Psoas muscle (tissue), 8 donors: Measurements from ENCODE around the gene SYNE2. TPM values are rescaled to one million over a fixed set of nuclear protein-coding genes. Genes with fewer than 3 reads are reported as not detected.

Experiments
- ATAC-seq, 4 donors: fragments of 200-7000 bp; cut with Tn5 transposase; one replicate each; pipeline ENCODE4 v1.9.1; 2020; ENCODE audit warnings: moderate library complexity in 3 of 4, mild to moderate bottlenecking in 2 of 4
- DNase-seq, 2 donors: peaks; one replicate each; pipeline ENCODE4 v3.0.0-alpha.2; 2020
- H3K27ac ChIP-seq: fragments of 200-600 bp; one replicate; pipeline ENCODE4 v1.8.0; 2022
- H3K27me3 ChIP-seq, 3 donors: fragments of 200-600 bp in 1 of 3; one replicate each; pipeline versions ENCODE4 v1.6.1 to v1.8.0; 2013 to 2022; ENCODE audit warnings: low read length in 2 of 3, mild to moderate bottlenecking in 2 of 3, moderate library complexity in 1 of 3; ENCODE audit not compliant: insufficient read depth in 3 of 3
- H3K36me3 ChIP-seq, 2 donors: fragments of 200-600 bp in 1 of 2; one replicate each; pipeline versions ENCODE4 v1.6.1 to v1.8.0; 2013 to 2022; ENCODE audit warnings: low read depth in 1 of 2, mild to moderate bottlenecking in 1 of 2, moderate library complexity in 1 of 2; ENCODE audit not compliant: insufficient read depth in 1 of 2
- H3K4me1 ChIP-seq: fragments of 200-600 bp; one replicate; pipeline ENCODE4 v1.8.0; 2022
- H3K4me3 ChIP-seq: fragments of 200-600 bp; one replicate; pipeline ENCODE4 v1.8.0; 2022; ENCODE audit warnings: mild to moderate bottlenecking
- H3K9me3 ChIP-seq: fragments of 200-600 bp; one replicate; pipeline ENCODE4 v1.8.0; 2022
- WGBS, 3 donors: extraction: QIAGEN DNeasy Blood & Tissue Kit; methylation state at CpG; one replicate each; pipeline versions ENCODE4 v1.1.6 to v1.1.7; 2013; 5-methylcytosine and 5-hydroxymethylcytosine counted together
- intact Hi-C, 2 donors: fragments of 100-400 bp; cut with DNase I; formaldehyde crosslinking; loops; one replicate each; pipeline versions ENCODE4 v1.11.0 to v1.14.2; 2022
- polyA plus RNA-seq, 3 donors: library from polyadenylated mRNA; stranded (reverse); fragments of 200-250 nt; gene quantifications; one replicate each; pipeline ENCODE4 v1.2.3, GENCODE V29; 2013
- total RNA-seq, 4 donors: library from RNA; stranded (reverse); fragmentation: NEBNext Ultra II Directional in 2 of 4; extraction: Animal tissue kit (Norgen Biotek cat#: 25700) in 2 of 4; gene quantifications; one replicate each; pipeline versions ENCODE4 v1.2.1 to v1.2.4, GENCODE V29; 2021 to 2023
- TF ChIP-seq, protein P1 (sequence below): fragments of 200-600 bp; IDR thresholded peaks from one replicate; pipeline ENCODE4 v1.8.0; 2022; ENCODE audit warnings: antibody characterized with exemption
- donor health status: healthy with polysubstance abuse.
- donor health status: DM: no; HTN: no; CAD: no; lungs with moderate emphysema.
- donor health status: Bipolar disorder and iron deficiency.
- donor health status: healthy.
- donor health status: DM: yes; HTN: yes; CAD: no.
- donor health status: DM: no; HTN: no; CAD: no.
- donor health status: DM: no; HTN: no; CAD: no.
- donor health status: DM: yes; HTN: yes; CAD: no.

SYNE2 gene
- total and polyA plus RNA-seq, 7 donors = 23.0 to 239 (median 150) TPM

DNA sequence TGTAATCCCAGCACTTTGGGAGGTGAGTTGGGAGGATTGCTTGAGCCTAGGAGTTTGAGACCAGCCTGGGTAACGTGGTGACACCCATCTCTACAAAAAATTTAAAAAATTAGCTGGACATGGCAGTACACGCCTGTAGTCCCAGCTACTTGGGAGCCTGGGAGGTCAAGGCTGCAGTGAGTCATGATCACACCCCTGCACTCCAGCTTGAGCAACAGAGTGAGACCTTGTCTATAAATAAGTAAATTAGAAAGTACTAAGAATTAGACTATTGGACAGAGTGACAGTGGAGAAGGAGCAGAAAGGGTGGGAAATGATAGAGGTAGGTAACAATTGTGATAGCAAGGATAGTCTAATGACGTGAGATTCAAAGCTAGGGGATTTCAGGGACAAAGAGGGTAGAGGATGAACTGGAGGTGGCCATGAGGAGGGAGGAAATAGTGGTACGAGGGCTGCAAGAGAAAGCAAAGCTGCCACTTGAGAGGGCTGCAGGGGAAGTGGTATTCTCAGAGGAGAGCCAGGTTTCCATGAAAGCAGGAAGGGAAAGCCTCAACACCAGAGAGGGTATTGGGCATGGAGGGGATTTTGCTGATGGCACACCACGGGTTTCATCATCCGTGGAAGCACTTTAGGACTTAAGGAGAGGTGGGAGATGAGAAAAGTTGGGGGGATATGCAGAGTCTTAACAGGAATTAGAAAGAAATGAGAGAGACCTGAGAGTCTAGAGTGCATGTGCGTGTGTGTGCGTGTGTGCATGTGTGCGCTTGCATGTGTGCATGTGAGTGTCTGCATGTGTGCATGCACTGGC is 85.6 kb downstream of the SYNE2 start:
- DNase-seq (no peak), ATAC-seq (peak; percentile 51 to 65 (median 64))
- Histone ChIP-seq H3K4me1 (peaks cover 6% of the 10 kb centered on the region), H3K27ac (peak overlapping the region; percentile 27), H3K9me3 (no peaks in the 10 kb centered on the region), H3K27me3 (no peaks in the 10 kb centered on the region), H3K36me3 (peaks cover 0 to 28% of the 10 kb centered on the region in 2 donors), H3K4me3 (no peak overlapping the region)
- TF ChIP-seq, protein P1, sequence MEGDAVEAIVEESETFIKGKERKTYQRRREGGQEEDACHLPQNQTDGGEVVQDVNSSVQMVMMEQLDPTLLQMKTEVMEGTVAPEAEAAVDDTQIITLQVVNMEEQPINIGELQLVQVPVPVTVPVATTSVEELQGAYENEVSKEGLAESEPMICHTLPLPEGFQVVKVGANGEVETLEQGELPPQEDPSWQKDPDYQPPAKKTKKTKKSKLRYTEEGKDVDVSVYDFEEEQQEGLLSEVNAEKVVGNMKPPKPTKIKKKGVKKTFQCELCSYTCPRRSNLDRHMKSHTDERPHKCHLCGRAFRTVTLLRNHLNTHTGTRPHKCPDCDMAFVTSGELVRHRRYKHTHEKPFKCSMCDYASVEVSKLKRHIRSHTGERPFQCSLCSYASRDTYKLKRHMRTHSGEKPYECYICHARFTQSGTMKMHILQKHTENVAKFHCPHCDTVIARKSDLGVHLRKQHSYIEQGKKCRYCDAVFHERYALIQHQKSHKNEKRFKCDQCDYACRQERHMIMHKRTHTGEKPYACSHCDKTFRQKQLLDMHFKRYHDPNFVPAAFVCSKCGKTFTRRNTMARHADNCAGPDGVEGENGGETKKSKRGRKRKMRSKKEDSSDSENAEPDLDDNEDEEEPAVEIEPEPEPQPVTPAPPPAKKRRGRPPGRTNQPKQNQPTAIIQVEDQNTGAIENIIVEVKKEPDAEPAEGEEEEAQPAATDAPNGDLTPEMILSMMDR = no peak
- intact Hi-C loops = loop anchor here in 1 of 2 donors (5.0 kb wide), 1 partner anchor 86 kb away; the partner anchor contains the start of gene SYNE2
- 83 to 92% (median 84%) methylated on average over 9 of the region's 9 CpGs for WGBS, 3 donors

DNA sequence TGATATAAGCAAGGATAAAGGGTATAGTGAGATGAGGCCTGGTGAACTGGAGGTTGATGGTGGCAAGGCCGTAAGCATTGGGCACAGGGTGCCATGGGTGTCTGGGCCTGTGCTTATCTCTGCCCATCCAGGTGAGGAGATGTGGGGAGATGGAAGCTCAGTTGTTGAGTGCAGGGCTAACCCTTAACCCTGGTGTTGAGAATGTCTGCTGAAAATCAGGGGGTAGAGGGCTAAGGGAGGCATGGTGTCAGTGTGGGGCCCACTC is 86.1 kb downstream of the SYNE2 start:
- Histone ChIP-seq H3K27ac (no peak overlapping the region), H3K36me3 (peaks cover 0 to 28% of the 10 kb centered on the region in 2 donors), H3K9me3 (no peaks in the 10 kb centered on the region), H3K27me3 (no peaks in the 10 kb centered on the region), H3K4me3 (no peak overlapping the region), H3K4me1 (peaks cover 6% of the 10 kb centered on the region)
- DNase-seq = no peak
- intact Hi-C loops = loop anchor here in 1 of 2 donors (5.0 kb wide), 1 partner anchor 87 kb away; the partner anchor contains the start of gene SYNE2
- TF ChIP-seq, protein P1 = no peak
- 97 to 100% (median 100%) methylated on average over 1 of the region's 1 CpG for WGBS, 3 donors
- ATAC-seq = no peak

DNA sequence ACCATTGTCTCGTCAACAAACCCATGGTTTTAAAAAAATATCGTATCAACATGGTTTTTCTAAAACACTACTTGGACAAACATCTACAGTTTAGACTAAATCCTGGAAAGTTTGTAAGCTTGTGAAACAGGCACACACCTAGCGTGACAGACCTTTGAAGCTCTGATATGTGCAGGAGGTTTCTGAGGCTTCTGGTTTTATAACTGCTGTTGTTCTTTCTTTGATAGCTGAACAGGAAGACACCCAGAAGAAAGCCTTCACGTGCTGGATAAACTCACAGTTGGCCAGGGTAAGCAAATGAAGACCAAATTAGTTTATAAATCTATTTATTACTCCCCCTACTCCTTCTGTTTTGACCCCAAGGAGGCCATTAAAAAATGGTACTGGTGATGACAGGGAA is 87.6 kb downstream of the SYNE2 start:
- WGBS, 3 donors = 77 to 78% (median 78%) methylated on average over 4 of the region's 4 CpGs
- TF ChIP-seq, protein P1 = no peak
- peaks cover 6% of the 10 kb centered on the region for H3K4me1 ChIP-seq
- no peaks in the 10 kb centered on the region for H3K9me3 ChIP-seq
- peaks cover 0 to 33% of the 10 kb centered on the region in 2 donors for H3K36me3 ChIP-seq
- ATAC-seq (no peak), DNase-seq (no peak)
- intact Hi-C loops = no loop called here
- no peak overlapping the region for H3K4me3 ChIP-seq
- H3K27me3 ChIP-seq = no peaks in the 10 kb centered on the region
- no peak overlapping the region for H3K27ac ChIP-seq

DNA sequence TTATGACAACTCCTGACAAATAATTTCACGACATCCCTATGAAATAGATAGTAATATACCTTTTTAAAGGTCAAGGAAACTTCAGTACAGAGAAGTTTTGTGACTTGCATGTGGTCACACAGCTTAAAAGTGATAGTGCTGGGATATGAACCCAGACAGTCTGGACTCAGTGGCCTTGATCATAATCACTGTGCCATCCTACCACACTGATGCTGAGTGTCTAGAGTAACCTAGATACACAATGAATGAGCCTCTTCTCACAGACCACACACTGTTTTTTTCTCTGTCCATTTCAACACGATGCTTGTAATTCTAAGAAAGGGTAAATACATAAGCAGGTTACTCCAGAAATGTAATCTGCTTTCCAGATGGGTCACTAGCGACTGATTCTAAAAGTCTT is 88.2 kb downstream of the SYNE2 start:
- DNase-seq (no peak), ATAC-seq (no peak)
- Histone ChIP-seq H3K27ac (no peak overlapping the region), H3K27me3 (no peaks in the 10 kb centered on the region), H3K4me3 (no peak overlapping the region), H3K4me1 (peaks cover 6% of the 10 kb centered on the region), H3K9me3 (no peaks in the 10 kb centered on the region), H3K36me3 (peaks cover 0 to 37% of the 10 kb centered on the region in 2 donors)
- TF ChIP-seq, protein P1 = no peak
- intact Hi-C loops = no loop called here
- WGBS, 3 donors = 63 to 71% (median 65%) methylated on average over 3 of the region's 3 CpGs
